SK-N-SH treated with all-trans-retinoic acid at 6 μM for 48 hours (cell line): ENCODE data around the gene SLC12A4.

Source experiments
- ARNTL ChIP-seq: fragments of 450-650 bp; formaldehyde crosslinking; IDR thresholded peaks from 2 replicates; pipeline ENCODE4 v1.5.0; 2020; ENCODE audit warnings: low read depth, mild to moderate bottlenecking, moderate library complexity, borderline replicate concordance
- GLIS3 ChIP-seq: fragments of 250-450 bp; sonication (Bioruptor Pico); IDR thresholded peaks from 2 replicates; pipeline ENCODE4 v1.5.0; 2020; ENCODE audit warnings: mild to moderate bottlenecking, moderate library complexity
- ISL1 ChIP-seq: fragments of 250-450 bp; sonication (Bioruptor Pico); IDR thresholded peaks from 2 replicates; pipeline ENCODE4 v2.1.2; 2022; ENCODE audit warnings: mild to moderate bottlenecking, moderate library complexity
- RARB ChIP-seq: fragments of 250-450 bp; sonication (Bioruptor Pico); IDR thresholded peaks from 2 replicates; pipeline ENCODE4 v1.8.0; 2021; ENCODE audit warnings: mild to moderate bottlenecking, moderate library complexity
- SNAI2 ChIP-seq: fragments of 250-450 bp; sonication (Bioruptor Pico); IDR thresholded peaks from 2 replicates; pipeline ENCODE4 v1.5.0; 2020; ENCODE audit warnings: mild to moderate bottlenecking, moderate library complexity
- TCF4 ChIP-seq: fragments of 250-450 bp; sonication (Bioruptor Pico); IDR thresholded peaks from 2 replicates; pipeline ENCODE4 v1.8.0; 2021; ENCODE audit warnings: mild to moderate bottlenecking, moderate library complexity, borderline replicate concordance
- ZNF565 ChIP-seq: fragments of 450-650 bp; formaldehyde crosslinking; conservative IDR thresholded peaks from 2 replicates; pipeline ENCODE4 v1.5.0; 2020; ENCODE audit warnings: low read depth, mild to moderate bottlenecking, moderate library complexity
- TF ChIP-seq, protein P1 (sequence below): fragments of 250-450 bp; sonication (Bioruptor Pico); IDR thresholded peaks from 2 replicates; pipeline ENCODE4 v1.5.1; 2020; ENCODE audit warnings: low read depth, mild to moderate bottlenecking, moderate library complexity
- TF ChIP-seq, protein P2 (sequence below): fragments of 250-450 bp; sonication (Bioruptor Pico); IDR thresholded peaks from 2 replicates; pipeline ENCODE4 v1.8.0; 2020; ENCODE audit warnings: mild to moderate bottlenecking, moderate library complexity, borderline replicate concordance
- TF ChIP-seq, protein P3 (sequence below): fragments of 250-450 bp; sonication (Bioruptor Pico); IDR thresholded peaks from 2 replicates; pipeline ENCODE4 v1.5.0; 2020; ENCODE audit warnings: mild to moderate bottlenecking, moderate library complexity

DNA sequence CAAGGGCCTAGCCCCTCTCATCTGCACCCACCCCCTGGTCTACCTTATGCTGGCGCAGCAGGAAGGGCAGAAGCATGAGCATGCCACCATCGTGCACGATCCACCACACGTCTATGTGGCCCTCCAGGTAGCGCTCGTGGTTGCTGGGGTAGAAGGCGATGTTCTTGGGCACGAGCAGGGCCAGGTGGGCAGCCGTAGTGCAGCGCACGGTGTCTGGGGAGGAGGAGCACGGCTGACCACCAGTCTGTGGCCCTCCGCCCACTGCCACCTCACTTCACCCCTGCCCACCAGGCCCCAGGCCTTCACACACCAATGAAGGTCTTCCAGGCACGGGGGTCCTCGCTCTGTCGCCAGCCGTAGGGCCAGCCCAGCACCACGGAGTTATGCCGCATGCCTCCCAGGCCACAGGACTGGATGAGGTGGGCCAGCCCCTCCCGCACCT lies 22.3 kb downstream of the SLC12A4 start:
- TF ChIP-seq RARB (CRISPR knock-in tag) (no peak), ISL1 (CRISPR knock-in tag) (no peak), TCF4 (CRISPR knock-in tag) (no peak), GLIS3 (CRISPR knock-in tag) (no peak), SNAI2 (CRISPR knock-in tag) (no peak), ZNF565 (CRISPR knock-in tag) (no peak), ARNTL (CRISPR knock-in tag) (no peak)
- TF ChIP-seq, protein P1, sequence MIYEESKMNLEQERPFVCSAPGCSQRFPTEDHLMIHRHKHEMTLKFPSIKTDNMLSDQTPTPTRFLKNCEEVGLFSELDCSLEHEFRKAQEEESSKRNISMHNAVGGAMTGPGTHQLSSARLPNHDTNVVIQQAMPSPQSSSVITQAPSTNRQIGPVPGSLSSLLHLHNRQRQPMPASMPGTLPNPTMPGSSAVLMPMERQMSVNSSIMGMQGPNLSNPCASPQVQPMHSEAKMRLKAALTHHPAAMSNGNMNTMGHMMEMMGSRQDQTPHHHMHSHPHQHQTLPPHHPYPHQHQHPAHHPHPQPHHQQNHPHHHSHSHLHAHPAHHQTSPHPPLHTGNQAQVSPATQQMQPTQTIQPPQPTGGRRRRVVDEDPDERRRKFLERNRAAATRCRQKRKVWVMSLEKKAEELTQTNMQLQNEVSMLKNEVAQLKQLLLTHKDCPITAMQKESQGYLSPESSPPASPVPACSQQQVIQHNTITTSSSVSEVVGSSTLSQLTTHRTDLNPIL, result no peak
- TF ChIP-seq, protein P2, sequence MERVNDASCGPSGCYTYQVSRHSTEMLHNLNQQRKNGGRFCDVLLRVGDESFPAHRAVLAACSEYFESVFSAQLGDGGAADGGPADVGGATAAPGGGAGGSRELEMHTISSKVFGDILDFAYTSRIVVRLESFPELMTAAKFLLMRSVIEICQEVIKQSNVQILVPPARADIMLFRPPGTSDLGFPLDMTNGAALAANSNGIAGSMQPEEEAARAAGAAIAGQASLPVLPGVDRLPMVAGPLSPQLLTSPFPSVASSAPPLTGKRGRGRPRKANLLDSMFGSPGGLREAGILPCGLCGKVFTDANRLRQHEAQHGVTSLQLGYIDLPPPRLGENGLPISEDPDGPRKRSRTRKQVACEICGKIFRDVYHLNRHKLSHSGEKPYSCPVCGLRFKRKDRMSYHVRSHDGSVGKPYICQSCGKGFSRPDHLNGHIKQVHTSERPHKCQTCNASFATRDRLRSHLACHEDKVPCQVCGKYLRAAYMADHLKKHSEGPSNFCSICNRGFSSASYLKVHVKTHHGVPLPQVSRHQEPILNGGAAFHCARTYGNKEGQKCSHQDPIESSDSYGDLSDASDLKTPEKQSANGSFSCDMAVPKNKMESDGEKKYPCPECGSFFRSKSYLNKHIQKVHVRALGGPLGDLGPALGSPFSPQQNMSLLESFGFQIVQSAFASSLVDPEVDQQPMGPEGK (CRISPR knock-in tag), result no peak
- TF ChIP-seq, protein P3, sequence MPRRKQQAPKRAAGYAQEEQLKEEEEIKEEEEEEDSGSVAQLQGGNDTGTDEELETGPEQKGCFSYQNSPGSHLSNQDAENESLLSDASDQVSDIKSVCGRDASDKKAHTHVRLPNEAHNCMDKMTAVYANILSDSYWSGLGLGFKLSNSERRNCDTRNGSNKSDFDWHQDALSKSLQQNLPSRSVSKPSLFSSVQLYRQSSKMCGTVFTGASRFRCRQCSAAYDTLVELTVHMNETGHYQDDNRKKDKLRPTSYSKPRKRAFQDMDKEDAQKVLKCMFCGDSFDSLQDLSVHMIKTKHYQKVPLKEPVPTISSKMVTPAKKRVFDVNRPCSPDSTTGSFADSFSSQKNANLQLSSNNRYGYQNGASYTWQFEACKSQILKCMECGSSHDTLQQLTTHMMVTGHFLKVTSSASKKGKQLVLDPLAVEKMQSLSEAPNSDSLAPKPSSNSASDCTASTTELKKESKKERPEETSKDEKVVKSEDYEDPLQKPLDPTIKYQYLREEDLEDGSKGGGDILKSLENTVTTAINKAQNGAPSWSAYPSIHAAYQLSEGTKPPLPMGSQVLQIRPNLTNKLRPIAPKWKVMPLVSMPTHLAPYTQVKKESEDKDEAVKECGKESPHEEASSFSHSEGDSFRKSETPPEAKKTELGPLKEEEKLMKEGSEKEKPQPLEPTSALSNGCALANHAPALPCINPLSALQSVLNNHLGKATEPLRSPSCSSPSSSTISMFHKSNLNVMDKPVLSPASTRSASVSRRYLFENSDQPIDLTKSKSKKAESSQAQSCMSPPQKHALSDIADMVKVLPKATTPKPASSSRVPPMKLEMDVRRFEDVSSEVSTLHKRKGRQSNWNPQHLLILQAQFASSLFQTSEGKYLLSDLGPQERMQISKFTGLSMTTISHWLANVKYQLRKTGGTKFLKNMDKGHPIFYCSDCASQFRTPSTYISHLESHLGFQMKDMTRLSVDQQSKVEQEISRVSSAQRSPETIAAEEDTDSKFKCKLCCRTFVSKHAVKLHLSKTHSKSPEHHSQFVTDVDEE (CRISPR knock-in tag), result no peak
